ENCODE data around the gene CAMK1G. TPM values are rescaled to one million over a fixed set of nuclear protein-coding genes. Genes with fewer than 3 reads are reported as not detected.

Gene CAMK1G
- polyA plus RNA-seq, 1 donor from 2014 or later = 3.0 TPM

GRCh38 chr1:209607795-209608178 is 24.3 kb downstream of the CAMK1G start:
- Histone ChIP-seq H3K79me2 (replicated peaks; ENCODE audit: insufficient read depth, low read length) (no peaks in the 10 kb centered on the region), H3F3A (ENCODE audit: insufficient read depth, low read length, poor library complexity, severe bottlenecking) (no peaks in the 10 kb centered on the region), H2AFZ (ENCODE audit: low read depth, low read length) (no peak overlapping the region), H3K4me3 (ENCODE audit: low read length) (no peak overlapping the region), H4K20me1 (ENCODE audit: insufficient read depth) (no peaks in the 10 kb centered on the region), H3K27me3 (ENCODE audit: insufficient read depth, low read depth, low read length) (no peaks in the 10 kb centered on the region), H3K9me2 (ENCODE audit: insufficient read depth, low read length) (no peaks in the 10 kb centered on the region), H3K4me2 (ENCODE audit: low read length) (no peak overlapping the region), H3K27ac (ENCODE audit: low read length) (no peak overlapping the region), H3K9ac (ENCODE audit: low read length) (no peak overlapping the region), H3K9me3 (ENCODE audit: low read length) (no peaks in the 10 kb centered on the region), H3K36me3 (ENCODE audit: insufficient read depth, low read length) (no peaks in the 10 kb centered on the region)
- TF ChIP-seq SMC3 (conservative IDR thresholded peaks at IDR 0.05; ENCODE audit: poor library complexity) = no peak
- TF ChIP-seq, protein P1, sequence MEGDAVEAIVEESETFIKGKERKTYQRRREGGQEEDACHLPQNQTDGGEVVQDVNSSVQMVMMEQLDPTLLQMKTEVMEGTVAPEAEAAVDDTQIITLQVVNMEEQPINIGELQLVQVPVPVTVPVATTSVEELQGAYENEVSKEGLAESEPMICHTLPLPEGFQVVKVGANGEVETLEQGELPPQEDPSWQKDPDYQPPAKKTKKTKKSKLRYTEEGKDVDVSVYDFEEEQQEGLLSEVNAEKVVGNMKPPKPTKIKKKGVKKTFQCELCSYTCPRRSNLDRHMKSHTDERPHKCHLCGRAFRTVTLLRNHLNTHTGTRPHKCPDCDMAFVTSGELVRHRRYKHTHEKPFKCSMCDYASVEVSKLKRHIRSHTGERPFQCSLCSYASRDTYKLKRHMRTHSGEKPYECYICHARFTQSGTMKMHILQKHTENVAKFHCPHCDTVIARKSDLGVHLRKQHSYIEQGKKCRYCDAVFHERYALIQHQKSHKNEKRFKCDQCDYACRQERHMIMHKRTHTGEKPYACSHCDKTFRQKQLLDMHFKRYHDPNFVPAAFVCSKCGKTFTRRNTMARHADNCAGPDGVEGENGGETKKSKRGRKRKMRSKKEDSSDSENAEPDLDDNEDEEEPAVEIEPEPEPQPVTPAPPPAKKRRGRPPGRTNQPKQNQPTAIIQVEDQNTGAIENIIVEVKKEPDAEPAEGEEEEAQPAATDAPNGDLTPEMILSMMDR (IDR thresholded peaks at IDR 0.05; ENCODE audit: poor library complexity, severe bottlenecking) = no peak
- no peak for TF ChIP-seq MXI1 (conservative IDR thresholded peaks at IDR 0.05; ENCODE audit: poor library complexity, severe bottlenecking)
- TF ChIP-seq RAD21 (conservative IDR thresholded peaks at IDR 0.05) = no peak
- TF ChIP-seq POLR2AphosphoS5 (IDR thresholded peaks at IDR 0.05) = no peak
- TF ChIP-seq, protein P2, sequence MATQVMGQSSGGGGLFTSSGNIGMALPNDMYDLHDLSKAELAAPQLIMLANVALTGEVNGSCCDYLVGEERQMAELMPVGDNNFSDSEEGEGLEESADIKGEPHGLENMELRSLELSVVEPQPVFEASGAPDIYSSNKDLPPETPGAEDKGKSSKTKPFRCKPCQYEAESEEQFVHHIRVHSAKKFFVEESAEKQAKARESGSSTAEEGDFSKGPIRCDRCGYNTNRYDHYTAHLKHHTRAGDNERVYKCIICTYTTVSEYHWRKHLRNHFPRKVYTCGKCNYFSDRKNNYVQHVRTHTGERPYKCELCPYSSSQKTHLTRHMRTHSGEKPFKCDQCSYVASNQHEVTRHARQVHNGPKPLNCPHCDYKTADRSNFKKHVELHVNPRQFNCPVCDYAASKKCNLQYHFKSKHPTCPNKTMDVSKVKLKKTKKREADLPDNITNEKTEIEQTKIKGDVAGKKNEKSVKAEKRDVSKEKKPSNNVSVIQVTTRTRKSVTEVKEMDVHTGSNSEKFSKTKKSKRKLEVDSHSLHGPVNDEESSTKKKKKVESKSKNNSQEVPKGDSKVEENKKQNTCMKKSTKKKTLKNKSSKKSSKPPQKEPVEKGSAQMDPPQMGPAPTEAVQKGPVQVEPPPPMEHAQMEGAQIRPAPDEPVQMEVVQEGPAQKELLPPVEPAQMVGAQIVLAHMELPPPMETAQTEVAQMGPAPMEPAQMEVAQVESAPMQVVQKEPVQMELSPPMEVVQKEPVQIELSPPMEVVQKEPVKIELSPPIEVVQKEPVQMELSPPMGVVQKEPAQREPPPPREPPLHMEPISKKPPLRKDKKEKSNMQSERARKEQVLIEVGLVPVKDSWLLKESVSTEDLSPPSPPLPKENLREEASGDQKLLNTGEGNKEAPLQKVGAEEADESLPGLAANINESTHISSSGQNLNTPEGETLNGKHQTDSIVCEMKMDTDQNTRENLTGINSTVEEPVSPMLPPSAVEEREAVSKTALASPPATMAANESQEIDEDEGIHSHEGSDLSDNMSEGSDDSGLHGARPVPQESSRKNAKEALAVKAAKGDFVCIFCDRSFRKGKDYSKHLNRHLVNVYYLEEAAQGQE (IDR thresholded peaks at IDR 0.05; ENCODE audit: borderline replicate concordance) = no peak
- TF ChIP-seq EZH2 (IDR thresholded peaks at IDR 0.05; ENCODE audit: borderline replicate concordance, insufficient read depth, low read length, poor library complexity, severe bottlenecking) = no peak
- TF ChIP-seq EP300 (conservative IDR thresholded peaks at IDR 0.05; ENCODE audit: poor library complexity, severe bottlenecking) = no peak
- no peak for TF ChIP-seq TAF1 (IDR thresholded peaks at IDR 0.05; ENCODE audit: low read depth)

- Histone ChIP-seq H3K4me2 (ENCODE audit: low read length) (no peak overlapping the region), H2AFZ (ENCODE audit: low read depth, low read length) (no peak overlapping the region), H3K27ac (ENCODE audit: low read length) (no peak overlapping the region), H3K9me3 (ENCODE audit: low read length) (no peaks in the 10 kb centered on the region), H3K9ac (ENCODE audit: low read length) (no peak overlapping the region), H3K9me2 (ENCODE audit: insufficient read depth, low read length) (no peaks in the 10 kb centered on the region), H3K79me2 (replicated peaks; ENCODE audit: insufficient read depth, low read length) (no peaks in the 10 kb centered on the region), H3K36me3 (ENCODE audit: insufficient read depth, low read length) (no peaks in the 10 kb centered on the region), H4K20me1 (ENCODE audit: insufficient read depth) (no peaks in the 10 kb centered on the region), H3K27me3 (ENCODE audit: insufficient read depth, low read depth, low read length) (no peaks in the 10 kb centered on the region), H3K4me3 (ENCODE audit: low read length) (no peak overlapping the region), H3F3A (ENCODE audit: insufficient read depth, low read length, poor library complexity, severe bottlenecking) (no peaks in the 10 kb centered on the region)
- TF ChIP-seq RAD21 (conservative IDR thresholded peaks at IDR 0.05) = no peak
Observed at GRCh38 chr1:209609041-209609790, 25.7 kb downstream of the CAMK1G start.
